Mesothelial cell of epicardium (in vitro differentiated cells): Measurements from ENCODE around the gene PURA. TPM values are rescaled to one million over a fixed set of nuclear protein-coding genes. Genes with fewer than 3 reads are reported as not detected.

Experiments
- DNase-seq, 2 experiments: peaks; one replicate each; pipeline ENCODE4 v3.0.0; 2021; ENCODE audit warnings: low spot score in 2 of 2; ENCODE audit not compliant: unreplicated experiment in 2 of 2
- H3K27ac Mint-ChIP-seq: 2 replicates; pipeline ENCODE4 v1.8.0; 2021; ENCODE audit warnings: mixed read lengths
- H3K27me3 Mint-ChIP-seq: 2 replicates; pipeline ENCODE4 v1.8.0; 2021; ENCODE audit warnings: low read depth, mixed read lengths
- H3K36me3 Mint-ChIP-seq: 2 replicates; pipeline ENCODE4 v1.8.0; 2021; ENCODE audit warnings: mixed read lengths
- H3K4me1 Mint-ChIP-seq: 2 replicates; pipeline ENCODE4 v1.8.0; 2021; ENCODE audit warnings: mixed read lengths
- H3K4me3 Mint-ChIP-seq: 2 replicates; pipeline ENCODE4 v1.8.0; 2021; ENCODE audit warnings: mild to moderate bottlenecking, moderate library complexity, mixed read lengths
- H3K9me3 Mint-ChIP-seq: 2 replicates; pipeline ENCODE4 v1.8.0; 2021; ENCODE audit warnings: mixed read lengths
- CTCF ChIP-seq: fragments of 200-600 bp; sonication (generic); IDR thresholded peaks from one replicate; pipeline ENCODE4 v1.5.0; 2021; ENCODE audit warnings: antibody characterized with exemption; ENCODE audit not compliant: unreplicated experiment
- total RNA-seq: library from RNA; stranded (reverse); gene quantifications from 3 replicates; pipeline ENCODE4 v1.2.1, GENCODE V29; 2021

PURA gene
- total RNA-seq, 1 donor from 2014 or later = 8.3 TPM

- no peak for TF ChIP-seq CTCF
- H3K27me3 Mint-ChIP-seq = peaks cover 5% of the 10 kb centered on the region
Measured at GRCh38 chr5:140165923-140166270, 52.0 kb downstream of the PURA start.

GRCh38 chr5:140166911-140167310, 53.0 kb downstream of the PURA start:
- H3K27me3 Mint-ChIP-seq = peaks cover 5% of the 10 kb centered on the region
- H3K27ac Mint-ChIP-seq = no peak overlapping the region
- H3K4me1 Mint-ChIP-seq = peaks cover 8% of the 10 kb centered on the region
- H3K4me3 Mint-ChIP-seq = no peak overlapping the region
- DNase-seq = no peak
- H3K9me3 Mint-ChIP-seq = no peaks in the 10 kb centered on the region
- no peaks in the 10 kb centered on the region for H3K36me3 Mint-ChIP-seq
- TF ChIP-seq CTCF = no peak

More at GRCh38 chr5:140165923-140166270, 52.0 kb downstream of the PURA start:
- Mint-ChIP-seq H3K4me1 (peaks cover 8% of the 10 kb centered on the region), H3K4me3 (no peak overlapping the region), H3K27ac (no peak overlapping the region), H3K36me3 (no peaks in the 10 kb centered on the region), H3K9me3 (no peaks in the 10 kb centered on the region)
- no peak for DNase-seq

- H3K4me1 Mint-ChIP-seq = peaks cover 8% of the 10 kb centered on the region
- H3K4me3 Mint-ChIP-seq = no peak overlapping the region
- no peaks in the 10 kb centered on the region for H3K36me3 Mint-ChIP-seq
- TF ChIP-seq CTCF = no peak
- H3K27me3 Mint-ChIP-seq = peaks cover 2% of the 10 kb centered on the region
- H3K9me3 Mint-ChIP-seq = no peaks in the 10 kb centered on the region
- no peak overlapping the region for H3K27ac Mint-ChIP-seq
- no peak for DNase-seq
Measured at GRCh38 chr5:140168371-140168770, 54.5 kb downstream of the PURA start.

GRCh38 chr5:140169410-140169809, 55.5 kb downstream of the PURA start:
- no peak overlapping the region for H3K4me3 Mint-ChIP-seq
- H3K36me3 Mint-ChIP-seq = no peaks in the 10 kb centered on the region
- no peaks in the 10 kb centered on the region for H3K9me3 Mint-ChIP-seq
- TF ChIP-seq CTCF = no peak
- peaks cover 12% of the 10 kb centered on the region for H3K4me1 Mint-ChIP-seq
- DNase-seq = no peak
- no peak overlapping the region for H3K27ac Mint-ChIP-seq
- peaks cover 3% of the 10 kb centered on the region for H3K27me3 Mint-ChIP-seq

- peaks cover 15% of the 10 kb centered on the region for H3K4me1 Mint-ChIP-seq
- H3K9me3 Mint-ChIP-seq = no peaks in the 10 kb centered on the region
- H3K27ac Mint-ChIP-seq = no peak overlapping the region
- H3K4me3 Mint-ChIP-seq = no peak overlapping the region
- no peak for TF ChIP-seq CTCF
- peaks cover 3% of the 10 kb centered on the region for H3K27me3 Mint-ChIP-seq
- DNase-seq = no peak
- no peaks in the 10 kb centered on the region for H3K36me3 Mint-ChIP-seq
Measured at GRCh38 chr5:140172483-140172882, 58.6 kb downstream of the PURA start.

- Mint-ChIP-seq H3K27me3 (peaks cover 3% of the 10 kb centered on the region), H3K4me3 (peak overlapping the region; percentile 85), H3K36me3 (no peaks in the 10 kb centered on the region), H3K9me3 (no peaks in the 10 kb centered on the region), H3K4me1 (peaks cover 15% of the 10 kb centered on the region), H3K27ac (peak overlapping the region; percentile 59)
- no peak for TF ChIP-seq CTCF
- no peak for DNase-seq
Measured at GRCh38 chr5:140174014-140174413, 60.1 kb downstream of the PURA start.
